ENCODE data around the gene MAML3. TPM values are rescaled to one million over a fixed set of nuclear protein-coding genes. Genes with fewer than 3 reads are reported as not detected.

Gene MAML3
- total and polyA plus RNA-seq, 2 of the 13 experiments (the other 11 are each of a cell fraction or from before 2014, with no cell fraction given): 0.05 to 0.13 TPM

GRCh38 chr4:140153718-140154571 is at the start of gene MAML3 (continued):
- TF ChIP-seq ZNF75D (CRISPR knock-in tag; IDR thresholded peaks at IDR 0.05; ENCODE audit: borderline replicate concordance): no peak
- TF ChIP-seq ZNF605 (CRISPR knock-in tag; IDR thresholded peaks at IDR 0.05): peak; percentile 56; the same call in 1 of the 2 replicates
- peak; percentile 46; the same call in 1 of the 2 replicates for TF ChIP-seq ZNF792 (CRISPR knock-in tag; IDR thresholded peaks at IDR 0.05)
- TF ChIP-seq ATF1 (CRISPR knock-in tag; IDR thresholded peaks at IDR 0.05): no peak
- peak; percentile 87 for TF ChIP-seq PTBP1 (IDR thresholded peaks at IDR 0.05; ENCODE audit: low read depth, low read length, poor library complexity, severe bottlenecking)
- TF ChIP-seq ZFP36L2 (CRISPR knock-in tag; IDR thresholded peaks at IDR 0.05): no peak
- TF ChIP-seq SIN3B (IDR thresholded peaks at IDR 0.05; ENCODE audit: low read length): no peak
- TF ChIP-seq FOSL2 (CRISPR knock-in tag; IDR thresholded peaks at IDR 0.05): peak; percentile 41; the same call in 1 of the 2 replicates
- TF ChIP-seq, protein P1, sequence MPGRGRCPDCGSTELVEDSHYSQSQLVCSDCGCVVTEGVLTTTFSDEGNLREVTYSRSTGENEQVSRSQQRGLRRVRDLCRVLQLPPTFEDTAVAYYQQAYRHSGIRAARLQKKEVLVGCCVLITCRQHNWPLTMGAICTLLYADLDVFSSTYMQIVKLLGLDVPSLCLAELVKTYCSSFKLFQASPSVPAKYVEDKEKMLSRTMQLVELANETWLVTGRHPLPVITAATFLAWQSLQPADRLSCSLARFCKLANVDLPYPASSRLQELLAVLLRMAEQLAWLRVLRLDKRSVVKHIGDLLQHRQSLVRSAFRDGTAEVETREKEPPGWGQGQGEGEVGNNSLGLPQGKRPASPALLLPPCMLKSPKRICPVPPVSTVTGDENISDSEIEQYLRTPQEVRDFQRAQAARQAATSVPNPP (CRISPR knock-in tag; IDR thresholded peaks at IDR 0.05): no peak
- no peak for TF ChIP-seq HOMEZ (CRISPR knock-in tag; IDR thresholded peaks at IDR 0.05; ENCODE audit: low read depth)
- TF ChIP-seq MBNL3 (CRISPR knock-in tag; conservative IDR thresholded peaks at IDR 0.05): no peak
- no peak for TF ChIP-seq ARID3A (IDR thresholded peaks at IDR 0.05; ENCODE audit: low read depth, low read length)

Data from HepG2 (cell line).